ENCODE results near the gene GBP7.

DNA sequence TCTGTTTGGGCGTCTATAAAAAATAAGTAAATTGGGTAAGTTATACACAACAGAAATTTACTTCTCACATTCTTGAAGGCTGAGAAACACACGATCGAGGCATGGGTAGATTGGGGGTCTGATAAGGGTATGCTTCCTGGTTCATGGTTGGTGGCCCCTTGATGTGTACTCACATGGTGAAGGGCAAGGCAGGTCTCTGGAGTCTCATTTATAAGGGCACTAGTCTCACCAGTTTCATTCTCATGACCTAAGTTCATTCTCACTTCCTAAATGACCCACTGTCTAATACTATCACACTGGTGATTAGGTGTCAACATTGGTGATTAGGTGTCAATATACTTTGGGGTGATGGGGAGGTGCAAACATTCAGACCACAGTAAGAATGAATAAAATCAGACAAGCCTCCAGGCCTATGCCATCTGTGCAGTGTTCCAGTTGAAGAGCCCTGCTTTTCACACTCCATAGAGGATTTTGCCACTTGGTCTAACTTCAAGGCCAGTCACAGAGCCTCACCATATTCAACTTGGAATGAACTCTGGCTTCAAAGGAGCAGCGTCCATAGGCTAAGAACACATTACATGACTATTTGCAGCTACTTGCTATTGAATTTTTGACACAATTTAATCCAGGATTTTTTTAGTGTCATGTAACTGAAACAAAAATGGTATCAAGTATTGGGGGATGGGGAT, 25.4 kb upstream of the GBP7 start:
- TF ChIP-seq, protein P1, sequence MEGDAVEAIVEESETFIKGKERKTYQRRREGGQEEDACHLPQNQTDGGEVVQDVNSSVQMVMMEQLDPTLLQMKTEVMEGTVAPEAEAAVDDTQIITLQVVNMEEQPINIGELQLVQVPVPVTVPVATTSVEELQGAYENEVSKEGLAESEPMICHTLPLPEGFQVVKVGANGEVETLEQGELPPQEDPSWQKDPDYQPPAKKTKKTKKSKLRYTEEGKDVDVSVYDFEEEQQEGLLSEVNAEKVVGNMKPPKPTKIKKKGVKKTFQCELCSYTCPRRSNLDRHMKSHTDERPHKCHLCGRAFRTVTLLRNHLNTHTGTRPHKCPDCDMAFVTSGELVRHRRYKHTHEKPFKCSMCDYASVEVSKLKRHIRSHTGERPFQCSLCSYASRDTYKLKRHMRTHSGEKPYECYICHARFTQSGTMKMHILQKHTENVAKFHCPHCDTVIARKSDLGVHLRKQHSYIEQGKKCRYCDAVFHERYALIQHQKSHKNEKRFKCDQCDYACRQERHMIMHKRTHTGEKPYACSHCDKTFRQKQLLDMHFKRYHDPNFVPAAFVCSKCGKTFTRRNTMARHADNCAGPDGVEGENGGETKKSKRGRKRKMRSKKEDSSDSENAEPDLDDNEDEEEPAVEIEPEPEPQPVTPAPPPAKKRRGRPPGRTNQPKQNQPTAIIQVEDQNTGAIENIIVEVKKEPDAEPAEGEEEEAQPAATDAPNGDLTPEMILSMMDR (IDR thresholded peaks at IDR 0.05; ENCODE audit: low read depth, low read length, poor library complexity, severe bottlenecking), result no peak
- TF ChIP-seq EZH2phosphoT487 (IDR thresholded peaks at IDR 0.05; ENCODE audit: borderline replicate concordance, low read length), result no peak
